Measurements from ENCODE around the gene LYPD5. TPM values are rescaled to one million over a fixed set of nuclear protein-coding genes. Genes with fewer than 3 reads are reported as not detected.

LYPD5 gene
- total RNA-seq, 1 donor from 2014 or later = not detected

- peak overlapping the region; percentile 74 for H3K27ac ChIP-seq (ENCODE audit: low read depth, low read length)
- H3K36me3 Mint-ChIP-seq (ENCODE audit: low read depth, unreplicated experiment) = no peaks in the 10 kb centered on the region
- H3K4me3 ChIP-seq (ENCODE audit: insufficient read depth, low read depth, low read length) = no peak overlapping the region
- DNase-seq (ENCODE audit: low read depth) (peak; percentile 65), FAIRE-seq (no peak)
- H3K9me3 Mint-ChIP-seq (ENCODE audit: unreplicated experiment) = no peaks in the 10 kb centered on the region
- TF ChIP-seq EZH2 (IDR thresholded peaks at IDR 0.05; ENCODE audit: insufficient read depth, low read length) = no peak
- peak; percentile 62 for TF ChIP-seq CTCF (IDR thresholded peaks at IDR 0.05; ENCODE audit: insufficient read depth, low read depth, low read length)
- H3K79me2 ChIP-seq (ENCODE audit: insufficient read depth, low read length) = peaks cover 5% of the 10 kb centered on the region
- H3K4me1 Mint-ChIP-seq (ENCODE audit: low read depth, unreplicated experiment) = peaks cover 37% of the 10 kb centered on the region
- H3K27me3 Mint-ChIP-seq (ENCODE audit: low read depth, unreplicated experiment) = no peaks in the 10 kb centered on the region
- H3K4me3 Mint-ChIP-seq (ENCODE audit: unreplicated experiment) = peak overlapping the region; percentile 7
- H3K9ac ChIP-seq (ENCODE audit: low read length) = peak overlapping the region; percentile 30
- H3K36me3 ChIP-seq (ENCODE audit: insufficient read depth, low read length) = no peaks in the 10 kb centered on the region
- peaks cover 55% of the 10 kb centered on the region for H3K4me1 ChIP-seq (ENCODE audit: insufficient read depth, low read length)
- H3K4me2 ChIP-seq (ENCODE audit: low read length) = peak overlapping the region; percentile 35
- no peaks in the 10 kb centered on the region for H3K27me3 ChIP-seq (ENCODE audit: insufficient read depth, low read length)
- H3K27ac Mint-ChIP-seq (ENCODE audit: unreplicated experiment) = no peak overlapping the region
- H4K20me1 ChIP-seq (ENCODE audit: insufficient read depth, low read length) = no peaks in the 10 kb centered on the region
- no peak overlapping the region for H2AFZ ChIP-seq (ENCODE audit: low read depth, low read length)
- no peaks in the 10 kb centered on the region for H3K9me3 ChIP-seq (ENCODE audit: insufficient read depth, low read depth, low read length)
These were observed 42.7 kb downstream of the LYPD5 start for GRCh38 chr19:43759515-43759914.

GRCh38 chr19:43755256-43755801, 46.9 kb downstream of the LYPD5 start:
- FAIRE-seq = no peak
- peak overlapping the region; percentile 99 for H3K4me2 ChIP-seq (ENCODE audit: low read length)
- H3K4me1 Mint-ChIP-seq (ENCODE audit: low read depth, unreplicated experiment) = peaks cover 44% of the 10 kb centered on the region

More at GRCh38 chr19:43755256-43755801, 46.9 kb downstream of the LYPD5 start:
- H3K4me1 ChIP-seq (ENCODE audit: insufficient read depth, low read length) = peaks cover 59% of the 10 kb centered on the region
- Mint-ChIP-seq H3K27ac (ENCODE audit: unreplicated experiment) (peak overlapping the region; percentile 98), H3K4me3 (ENCODE audit: unreplicated experiment) (peak overlapping the region; percentile 97), H3K9me3 (ENCODE audit: unreplicated experiment) (no peaks in the 10 kb centered on the region), H3K27me3 (ENCODE audit: low read depth, unreplicated experiment) (no peaks in the 10 kb centered on the region), H3K36me3 (ENCODE audit: low read depth, unreplicated experiment) (peaks cover 5% of the 10 kb centered on the region)
- peak overlapping the region; percentile 79 for H3K4me3 ChIP-seq (ENCODE audit: insufficient read depth, low read depth, low read length)
- peaks cover 4% of the 10 kb centered on the region for H4K20me1 ChIP-seq (ENCODE audit: insufficient read depth, low read length)
- H3K79me2 ChIP-seq (ENCODE audit: insufficient read depth, low read length) = peaks cover 30% of the 10 kb centered on the region
- TF ChIP-seq CTCF (IDR thresholded peaks at IDR 0.05; ENCODE audit: insufficient read depth, low read depth, low read length) = no peak
- no peak for TF ChIP-seq EZH2 (IDR thresholded peaks at IDR 0.05; ENCODE audit: insufficient read depth, low read length)
- peak overlapping the region; percentile 85 for H2AFZ ChIP-seq (ENCODE audit: low read depth, low read length)
- peak; percentile 30 for DNase-seq (ENCODE audit: low read depth)
- peak overlapping the region; percentile 93 for H3K9ac ChIP-seq (ENCODE audit: low read length)
- H3K9me3 ChIP-seq (ENCODE audit: insufficient read depth, low read depth, low read length) = no peaks in the 10 kb centered on the region
- H3K27me3 ChIP-seq (ENCODE audit: insufficient read depth, low read length) = no peaks in the 10 kb centered on the region
- H3K27ac ChIP-seq (ENCODE audit: low read depth, low read length) = peak overlapping the region; percentile 99
- H3K36me3 ChIP-seq (ENCODE audit: insufficient read depth, low read length) = peaks cover 6% of the 10 kb centered on the region

All from astrocyte (in vitro differentiated cells and primary cell).